Stimulated activated CD8-positive, alpha-beta memory T cell treated with anti-CD3 and anti-CD28 coated beads, Interleukin-4, amount 100 ng/mL, for 1 hour (primary cell): Measurements from ENCODE around the gene GRIN1.

Experiments used
- DNase-seq, 2 donors: peaks; one replicate each; pipeline ENCODE4 v3.0.0-alpha.2; 2020; ENCODE audit warnings: low read depth in 2 of 2, low spot score in 1 of 2

Gene GRIN1

DNA sequence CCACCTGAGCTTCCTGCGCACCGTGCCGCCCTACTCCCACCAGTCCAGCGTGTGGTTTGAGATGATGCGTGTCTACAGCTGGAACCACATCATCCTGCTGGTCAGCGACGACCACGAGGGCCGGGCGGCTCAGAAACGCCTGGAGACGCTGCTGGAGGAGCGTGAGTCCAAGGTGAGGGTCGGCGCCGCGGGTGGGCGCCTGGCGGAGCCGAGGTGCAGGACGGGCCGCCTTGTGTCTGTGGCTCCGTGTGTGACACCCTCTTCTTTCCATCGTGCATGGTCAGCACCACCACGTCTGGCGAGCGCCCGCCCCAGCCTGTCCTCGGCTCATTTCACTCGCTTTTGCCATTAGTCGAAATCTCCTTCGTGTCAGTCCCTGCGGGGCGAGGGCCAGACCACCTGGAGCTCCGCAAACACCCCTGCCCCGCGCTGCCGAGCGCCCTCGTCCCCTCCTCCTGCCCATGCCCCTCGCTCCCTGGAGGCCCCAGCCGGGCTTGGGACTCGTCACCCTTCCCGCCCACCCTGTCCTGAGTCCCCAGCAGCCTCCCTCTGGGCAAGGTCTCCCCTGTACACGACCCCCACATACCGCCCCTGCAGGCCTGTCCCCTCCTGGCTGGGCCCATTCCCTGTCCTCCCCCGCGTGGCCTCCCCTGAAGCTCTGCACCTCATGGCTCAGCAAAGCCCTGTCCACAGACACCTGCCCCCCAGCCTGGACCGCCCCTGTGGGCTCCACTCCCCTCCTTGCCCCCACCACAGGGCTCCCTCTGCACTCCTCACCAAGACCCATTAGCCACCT lies 7.0 kb downstream of the GRIN1 start:
- DNase-seq, result no peak

DNA sequence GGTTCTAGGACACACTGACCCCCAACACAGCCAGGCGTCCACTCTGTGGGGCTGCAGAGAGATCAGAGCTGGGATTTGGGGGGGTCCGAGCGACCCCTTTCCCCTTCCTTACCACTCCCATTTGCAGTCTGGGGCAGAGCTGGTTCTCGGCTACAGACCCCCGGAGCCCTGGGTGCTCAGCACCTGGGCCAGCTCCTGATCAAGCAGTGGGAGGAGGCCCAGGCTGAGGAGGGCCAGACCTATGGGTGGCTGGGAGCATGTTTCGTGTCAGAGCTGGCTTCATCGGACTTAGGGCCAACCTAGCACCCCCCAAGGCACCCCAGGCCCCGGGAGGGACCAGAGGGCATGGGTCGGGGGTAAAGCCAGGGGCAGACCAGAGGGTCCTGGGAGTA lies 7.6 kb downstream of the GRIN1 start:
- no peak for DNase-seq

DNA sequence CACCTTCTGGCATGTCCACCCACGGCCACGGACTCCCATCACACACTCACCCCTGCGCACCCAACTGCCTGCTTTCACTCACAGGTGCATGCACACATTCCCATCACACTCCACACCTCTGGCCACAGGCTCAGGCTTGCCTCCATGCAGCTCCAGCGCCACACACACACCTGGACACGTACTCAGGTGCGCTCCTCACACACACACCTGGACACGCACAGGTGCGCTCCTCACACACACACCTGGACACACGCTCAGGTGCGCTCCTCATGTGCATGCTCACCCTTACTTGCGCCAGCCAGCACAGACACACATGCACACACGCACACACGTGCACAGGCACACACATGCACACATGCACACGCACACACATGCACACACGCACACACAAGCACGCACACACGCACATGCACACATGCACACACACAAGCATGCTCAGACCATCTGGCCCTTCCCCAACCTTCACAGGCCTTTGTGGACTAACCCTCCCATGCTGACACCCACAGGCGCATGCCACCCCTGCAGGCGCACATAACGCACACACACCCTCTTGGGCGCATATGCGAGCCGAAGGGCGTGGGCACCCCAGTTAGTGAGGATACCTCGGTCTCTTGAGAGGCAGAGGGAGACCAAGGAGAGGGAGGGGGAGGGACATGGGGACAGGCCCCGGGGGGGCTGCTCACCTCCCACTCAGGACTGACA lies 8.3 kb downstream of the GRIN1 start:
- DNase-seq, result no peak

DNA sequence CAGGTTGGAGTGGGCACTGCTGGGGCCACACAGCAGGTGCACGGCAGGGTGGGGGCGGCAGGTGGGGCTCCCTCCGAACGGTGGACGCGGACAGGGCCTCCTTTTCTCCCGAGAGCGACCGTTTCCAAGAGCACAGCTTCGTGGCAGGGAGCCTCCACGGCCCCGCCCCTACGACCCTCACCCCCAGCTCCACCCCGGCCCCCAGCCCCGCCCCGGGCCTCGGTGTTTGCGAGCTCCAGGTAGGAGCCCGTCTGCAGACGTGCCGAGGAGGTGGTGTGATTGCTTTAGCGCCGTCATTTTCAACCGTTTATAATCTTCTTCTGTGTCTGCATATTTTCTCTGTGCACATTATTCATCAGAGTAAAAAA lies 8.8 kb downstream of the GRIN1 start:
- DNase-seq, result no peak

DNA sequence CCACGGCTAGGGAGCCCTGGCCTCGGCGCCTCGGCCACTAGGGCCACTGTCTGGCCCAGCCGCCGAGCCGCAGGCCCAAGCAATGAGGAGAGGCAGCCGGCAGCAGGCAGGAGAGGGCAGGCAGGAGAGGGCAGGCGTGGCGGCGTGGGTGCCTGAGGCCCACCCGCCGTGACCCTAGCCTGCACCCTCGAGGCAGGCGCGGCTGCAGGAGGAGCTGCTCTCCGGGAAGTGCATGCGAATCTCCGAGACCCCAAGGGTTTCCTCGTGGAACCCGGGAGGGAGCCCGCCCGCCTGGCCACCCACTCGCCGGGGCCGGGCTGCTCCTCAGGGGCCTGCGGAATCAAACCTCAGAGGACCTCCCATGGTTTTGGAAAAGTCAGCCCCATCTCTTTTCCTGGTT lies 9.3 kb downstream of the GRIN1 start:
- no peak for DNase-seq

DNA sequence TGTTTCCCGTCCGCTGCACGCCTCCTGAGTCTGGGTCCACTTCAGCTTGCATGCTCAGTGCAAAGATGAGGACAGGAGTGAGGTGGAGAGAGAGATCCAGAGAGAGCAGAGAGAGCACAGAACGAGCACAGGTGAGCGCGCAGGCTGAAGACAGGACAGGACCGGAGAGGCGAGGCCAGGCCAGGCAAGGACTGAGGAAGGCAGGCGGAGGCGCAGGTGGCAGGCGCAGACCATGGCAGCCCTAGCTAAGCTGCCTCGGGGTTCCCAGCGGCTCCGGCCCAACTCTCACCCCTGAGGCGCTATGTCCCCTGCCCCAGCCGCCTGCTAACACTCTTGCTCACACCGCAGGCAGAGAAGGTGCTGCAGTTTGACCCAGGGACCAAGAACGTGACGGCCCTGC lies 9.7 kb downstream of the GRIN1 start:
- DNase-seq, result no peak

DNA sequence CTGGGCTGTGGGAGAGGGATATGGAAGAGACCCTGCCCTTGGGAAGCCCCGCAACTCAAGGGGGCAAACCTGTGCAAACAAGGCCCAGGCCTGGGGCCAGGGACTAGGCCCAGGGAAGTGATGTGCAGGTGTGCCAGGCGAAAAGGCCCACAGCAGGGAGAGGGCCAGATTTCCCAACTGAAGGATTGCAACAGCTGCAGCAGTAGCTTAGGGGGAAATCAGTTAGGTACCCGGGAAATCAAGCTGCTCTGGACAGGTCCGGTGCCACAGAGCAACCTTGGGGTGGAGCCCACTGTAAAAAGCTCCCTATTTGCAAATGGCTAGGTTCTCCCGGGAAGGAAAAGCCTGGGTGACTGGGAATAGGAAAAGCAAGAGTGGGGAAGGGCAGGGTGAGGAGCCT lies 10.4 kb downstream of the GRIN1 start:
- no peak for DNase-seq

DNA sequence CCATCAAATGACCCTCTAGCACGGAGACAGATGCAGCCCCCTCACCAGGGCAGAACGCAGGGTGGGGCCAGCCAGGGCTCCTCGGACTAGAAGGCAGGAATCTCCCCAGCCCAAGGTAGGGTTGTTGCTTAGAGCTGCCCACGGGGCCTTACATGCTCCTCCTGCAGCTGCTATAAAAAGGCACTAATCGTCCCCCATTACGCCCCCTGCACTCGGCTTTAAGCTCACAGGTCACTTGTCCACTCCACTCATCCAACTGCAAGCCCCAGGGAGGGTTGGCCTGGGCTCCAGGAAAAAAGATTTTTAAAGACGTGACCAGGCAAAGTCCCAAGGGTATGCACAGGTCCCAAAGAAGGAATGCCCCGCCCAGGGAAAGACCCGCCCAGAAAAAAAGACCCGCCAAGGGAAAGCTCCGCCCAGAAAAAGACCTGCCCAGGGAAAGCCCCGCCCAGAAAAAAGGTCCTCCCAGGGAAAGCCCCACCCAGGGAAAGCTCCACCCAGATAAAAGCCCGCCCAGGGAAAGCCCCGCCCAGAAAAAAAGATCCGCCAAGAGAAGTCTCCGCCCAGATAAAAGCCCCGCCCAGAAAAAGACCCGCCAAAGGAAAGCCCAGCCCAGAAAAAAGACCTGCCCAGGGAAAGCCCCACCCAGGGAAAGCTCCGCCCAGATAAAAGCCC lies 11.1 kb downstream of the GRIN1 start:
- no peak for DNase-seq

DNA sequence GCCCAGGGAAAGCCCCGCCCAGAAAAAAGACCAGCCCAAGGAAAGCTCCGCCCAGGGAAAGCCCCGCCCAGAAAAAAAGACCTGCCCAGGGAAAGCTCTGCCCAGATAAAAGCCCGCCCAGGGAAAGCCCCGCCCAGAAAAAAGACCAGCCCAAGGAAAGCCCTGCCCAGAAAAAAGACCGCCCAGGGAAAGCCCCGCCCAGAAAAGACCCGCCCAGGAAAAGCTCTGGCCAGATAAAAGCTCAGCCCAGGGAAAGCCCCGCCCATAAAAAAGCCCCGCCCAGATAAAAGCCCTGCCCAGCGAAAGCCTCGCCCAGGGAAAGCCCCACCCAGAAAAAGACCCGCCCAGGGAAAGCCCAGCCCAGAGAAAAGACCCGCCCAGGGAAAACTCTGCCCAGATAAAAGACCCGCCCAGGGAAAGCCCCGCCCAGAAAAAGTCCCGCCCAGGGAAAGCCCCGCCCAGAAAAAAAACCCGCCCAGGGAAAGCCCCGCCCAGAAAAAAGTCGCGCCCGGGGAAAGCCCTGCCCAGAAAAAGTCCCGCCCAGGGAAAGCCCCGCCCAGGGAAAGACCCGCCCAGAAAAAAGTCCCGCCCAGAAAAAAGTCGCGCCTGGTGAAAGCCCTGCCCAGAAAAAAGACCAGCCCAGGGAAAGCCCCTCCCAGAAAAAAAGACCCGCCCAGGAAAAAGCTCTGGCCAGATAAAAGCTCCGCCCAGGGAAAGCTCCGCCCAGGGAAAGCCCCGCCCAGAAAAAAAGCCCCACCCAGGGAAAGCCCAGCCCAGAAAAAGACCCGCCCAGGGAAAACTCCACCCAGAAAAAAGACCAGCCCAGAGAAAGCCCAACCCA lies 11.9 kb downstream of the GRIN1 start:
- DNase-seq, result no peak

DNA sequence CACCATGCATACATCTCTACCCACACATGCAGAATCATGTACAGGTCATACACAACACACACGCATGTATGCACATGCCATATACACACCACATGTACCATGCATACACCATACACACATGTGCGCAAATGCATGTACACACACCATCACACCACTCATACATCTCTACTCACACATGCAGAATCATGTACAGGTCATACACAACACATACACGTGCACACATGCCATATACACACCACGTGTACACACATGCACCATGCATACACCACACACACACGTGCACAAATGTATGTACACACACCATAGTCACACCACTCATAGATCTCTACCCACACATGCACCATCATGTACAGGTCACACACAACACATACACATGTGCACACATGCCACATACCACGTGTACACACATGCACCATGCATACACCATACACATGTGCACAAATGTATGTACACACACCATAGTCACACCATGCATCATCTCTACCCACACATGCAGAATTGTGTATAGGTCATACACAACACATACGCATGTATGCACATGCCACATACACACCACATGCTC lies 14.0 kb downstream of the GRIN1 start:
- no peak for DNase-seq

DNA sequence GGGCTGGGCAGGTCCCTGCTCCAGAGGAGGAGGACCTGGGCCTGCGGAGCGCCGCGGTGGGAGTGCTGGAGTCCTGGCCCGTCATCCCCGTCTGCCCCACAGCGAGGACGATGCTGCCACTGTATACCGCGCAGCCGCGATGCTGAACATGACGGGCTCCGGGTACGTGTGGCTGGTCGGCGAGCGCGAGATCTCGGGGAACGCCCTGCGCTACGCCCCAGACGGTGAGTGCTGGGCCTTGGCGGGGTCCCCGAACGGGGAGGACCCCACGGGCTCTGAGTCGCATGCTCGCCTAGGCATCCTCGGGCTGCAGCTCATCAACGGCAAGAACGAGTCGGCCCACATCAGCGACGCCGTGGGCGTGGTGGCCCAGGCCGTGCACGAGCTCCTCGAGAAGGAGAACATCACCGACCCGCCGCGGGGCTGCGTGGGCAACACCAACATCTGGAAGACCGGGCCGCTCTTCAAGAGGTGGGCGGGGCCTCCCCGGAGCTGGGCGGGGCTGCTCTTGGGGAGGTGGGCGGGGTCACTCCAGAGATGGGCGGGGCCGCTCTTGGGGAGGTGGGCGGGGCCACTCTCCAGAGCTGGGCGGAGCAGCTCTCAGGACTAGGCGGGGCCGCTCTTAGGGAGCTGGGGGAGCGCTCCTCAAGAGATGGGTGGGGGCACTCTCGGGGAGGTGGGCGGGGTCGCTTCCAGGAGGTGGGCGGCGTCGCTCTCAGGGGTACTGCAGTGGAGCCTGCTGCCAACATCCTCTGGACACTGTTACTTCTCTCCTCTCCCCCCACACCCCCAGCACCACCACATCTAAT lies 17.8 kb downstream of the GRIN1 start:
- DNase-seq, result peak; percentile 26 to 41

DNA sequence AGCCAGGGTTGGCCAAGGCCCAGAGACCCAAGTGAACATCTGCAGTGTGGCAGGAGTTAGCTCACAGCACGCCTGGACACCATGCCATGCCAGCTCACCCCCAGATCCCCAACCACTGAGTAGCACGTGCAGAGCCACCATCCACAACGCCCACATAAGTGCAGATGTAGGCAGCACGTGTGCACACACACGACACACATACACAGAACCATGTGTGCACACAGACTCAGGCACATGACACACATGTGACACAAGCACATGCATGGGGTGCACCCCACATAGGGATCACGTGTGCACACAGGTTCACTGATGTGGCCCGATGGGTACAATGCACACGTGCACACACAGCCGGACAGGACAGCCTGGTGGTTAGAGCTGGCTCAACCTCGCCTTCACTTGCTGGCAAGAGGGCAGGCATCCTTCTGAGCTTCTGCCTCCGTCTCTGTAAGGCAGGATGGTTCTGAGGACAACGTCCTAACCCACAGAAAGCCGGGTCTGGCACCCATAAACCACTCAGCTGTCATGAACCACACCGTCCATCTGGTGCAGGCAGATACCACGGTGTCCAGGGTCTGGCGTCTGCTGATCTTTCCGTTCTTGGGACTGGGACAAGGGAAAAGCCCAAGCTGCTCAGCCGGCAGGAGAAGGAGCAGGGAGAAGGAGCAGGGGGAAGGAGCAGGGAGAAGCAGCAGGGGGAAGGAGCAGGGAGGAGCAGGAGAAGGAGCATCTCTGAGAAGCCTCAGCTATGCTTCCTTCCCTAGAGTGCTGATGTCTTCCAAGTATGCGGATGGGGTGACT lies 18.9 kb downstream of the GRIN1 start:
- DNase-seq, result no peak

DNA sequence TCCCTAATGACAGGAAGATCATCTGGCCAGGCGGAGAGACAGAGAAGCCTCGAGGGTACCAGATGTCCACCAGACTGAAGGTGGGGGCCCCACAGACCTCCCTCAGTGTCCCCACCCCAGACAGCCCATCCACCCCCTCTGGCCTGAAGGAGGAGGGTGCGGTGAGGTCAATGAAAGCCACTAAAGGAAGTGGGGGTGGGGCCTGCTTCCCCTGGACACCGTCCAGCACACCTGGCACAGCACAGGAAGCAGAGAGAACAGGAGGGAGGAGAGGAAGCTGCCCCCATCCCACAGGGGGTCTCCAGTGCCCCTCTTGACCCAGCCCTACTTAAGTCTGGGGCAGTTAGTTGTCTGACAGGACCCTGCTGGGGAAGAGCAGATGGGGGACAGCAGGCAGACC lies 19.7 kb downstream of the GRIN1 start:
- DNase-seq, result no peak

DNA sequence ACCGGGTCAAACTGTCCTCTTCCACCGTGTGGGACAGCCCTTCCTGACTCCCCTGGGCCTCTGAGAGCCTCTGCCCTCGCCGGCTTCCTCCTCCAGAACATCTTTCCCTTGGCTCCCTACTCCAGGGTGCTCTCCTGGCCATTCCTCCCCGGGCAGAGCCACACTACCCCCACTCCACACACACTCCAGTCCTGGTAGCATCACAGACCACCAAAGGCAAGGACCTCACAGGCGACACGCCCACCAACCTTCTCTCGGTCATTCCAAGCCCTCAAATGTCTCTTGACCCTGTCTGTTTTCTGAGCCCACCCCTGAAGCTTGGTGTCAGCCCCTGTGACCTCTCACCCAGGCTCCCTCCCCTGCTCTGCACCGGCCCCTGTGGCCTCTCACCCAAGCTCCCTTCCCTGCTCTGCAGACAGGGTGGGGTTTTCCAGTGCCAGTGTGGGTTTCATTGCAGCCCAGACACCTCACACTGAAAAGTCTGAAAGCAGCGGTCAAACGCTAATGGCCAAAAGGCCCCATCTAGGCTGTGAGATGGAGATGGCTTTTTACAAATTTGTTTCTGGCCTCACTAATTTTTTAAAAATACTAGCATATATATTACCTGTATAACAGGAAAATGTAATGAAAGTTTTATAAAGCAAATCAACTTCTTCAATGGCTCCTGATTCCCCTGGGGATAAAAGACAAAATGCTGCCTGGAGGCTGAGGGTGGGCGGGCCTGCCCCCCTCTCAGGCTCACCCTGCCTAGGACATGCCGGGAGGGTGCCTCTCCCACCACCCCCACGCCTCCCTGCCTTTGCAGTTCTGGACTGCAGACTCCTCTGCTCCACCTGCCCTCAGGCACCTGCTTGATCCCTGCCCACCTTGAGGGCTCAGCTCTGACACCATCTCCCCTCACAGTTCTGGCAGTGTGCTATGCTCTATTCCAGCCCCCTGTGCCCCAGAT lies 20.4 kb downstream of the GRIN1 start:
- no peak for DNase-seq

DNA sequence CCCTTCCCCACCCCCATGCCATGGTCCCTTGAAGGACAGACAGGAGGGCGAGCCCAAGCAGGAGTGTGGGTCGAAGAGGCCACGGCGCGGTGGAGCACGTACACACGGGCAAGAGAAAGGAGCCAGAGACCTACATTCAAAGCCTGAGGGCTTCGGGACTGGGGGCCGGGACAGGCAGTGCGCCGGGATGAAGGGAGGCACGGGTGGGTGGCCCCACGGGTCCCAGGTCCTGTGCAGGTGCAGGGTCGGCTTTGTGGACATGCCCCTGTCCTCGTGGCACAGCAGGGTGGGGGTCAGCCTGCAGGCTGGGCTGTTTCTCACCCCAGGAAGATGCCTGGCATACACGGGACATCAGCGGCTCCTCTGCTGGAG lies 21.1 kb downstream of the GRIN1 start:
- no peak for DNase-seq

DNA sequence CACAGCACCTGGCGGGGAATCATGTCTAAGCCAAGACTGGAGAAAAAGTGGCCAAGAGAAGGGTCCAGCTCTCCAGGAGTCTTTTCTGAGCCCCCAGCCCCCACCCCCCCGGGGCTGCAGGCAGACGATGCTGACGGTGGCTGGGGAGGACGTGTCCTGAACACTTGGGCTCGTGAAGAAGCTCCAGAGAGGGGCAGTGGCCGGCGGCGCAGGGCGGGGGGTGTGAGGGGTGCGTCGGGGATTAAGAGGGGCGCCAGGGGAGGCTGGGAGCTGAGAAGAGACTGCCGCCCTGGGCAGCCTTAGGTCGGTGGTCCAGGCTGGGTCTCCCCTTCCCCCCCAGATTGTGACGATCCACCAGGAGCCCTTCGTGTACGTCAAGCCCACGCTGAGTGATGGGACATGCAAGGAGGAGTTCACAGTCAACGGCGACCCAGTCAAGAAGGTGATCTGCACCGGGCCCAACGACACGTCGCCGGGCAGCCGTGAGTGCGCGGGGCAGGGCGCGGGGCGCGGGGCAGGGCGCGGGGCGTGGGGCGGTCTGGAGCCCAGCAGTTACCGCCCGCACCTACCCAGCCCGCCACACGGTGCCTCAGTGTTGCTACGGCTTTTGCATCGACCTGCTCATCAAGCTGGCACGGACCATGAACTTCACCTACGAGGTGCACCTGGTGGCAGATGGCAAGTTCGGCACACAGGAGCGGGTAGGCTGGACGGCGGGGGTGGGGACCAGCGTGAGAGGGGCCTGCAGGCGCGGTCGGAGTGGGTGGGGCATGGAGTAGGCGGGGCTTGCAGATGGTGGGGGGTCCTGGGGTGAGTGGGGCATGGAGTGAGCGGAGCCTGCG lies 22.0 kb downstream of the GRIN1 start:
- no peak for DNase-seq
